Measurements from ENCODE around the gene INKA2.

GRCh38 chr1:111778066-111778465, 38.9 kb upstream of the INKA2 start:
- TF ChIP-seq CTCF (IDR thresholded peaks at IDR 0.05; ENCODE audit: poor library complexity) = no peak
- no peak for TF ChIP-seq EZH2 (IDR thresholded peaks at IDR 0.05; ENCODE audit: borderline replicate concordance)
- TF ChIP-seq EZH2phosphoT487 (IDR thresholded peaks at IDR 0.05; ENCODE audit: low read depth, severe bottlenecking, unreplicated experiment) = no peak
